GM18498 (cell line): ENCODE data around the gene ELL.
A peak's percentile ranks its signal among the peaks of the same experiment; 100 is the strongest.

ENCODE experiments used
- ATAC-seq: cut with Tn5 transposase; IDR thresholded peaks from one replicate; pipeline ENCODE4 v1.9.1; 2021; ENCODE audit warnings: mild to moderate bottlenecking, moderate library complexity; ENCODE audit not compliant: unreplicated experiment

Gene ELL

DNA sequence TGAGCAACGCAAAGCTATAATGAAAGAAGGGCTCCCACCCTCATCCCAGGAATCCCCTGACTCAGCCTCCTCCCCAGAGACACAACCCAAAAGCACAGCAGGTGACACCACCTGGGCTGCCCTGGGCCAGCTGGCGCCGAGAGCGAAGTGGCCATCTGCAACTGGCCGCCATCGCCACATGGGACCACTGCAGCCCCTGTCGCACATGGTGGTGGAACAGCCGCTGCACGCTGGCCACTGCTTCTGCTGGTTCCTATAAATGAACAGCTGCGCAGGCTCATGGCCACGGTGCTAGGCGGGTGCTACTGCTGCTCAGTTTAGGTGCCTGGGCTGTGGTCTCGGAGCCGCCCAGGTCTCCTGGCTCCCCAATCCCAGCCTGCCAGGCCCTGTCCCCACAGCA lies 72.3 kb downstream of the ELL start:
- no peak for ATAC-seq

DNA sequence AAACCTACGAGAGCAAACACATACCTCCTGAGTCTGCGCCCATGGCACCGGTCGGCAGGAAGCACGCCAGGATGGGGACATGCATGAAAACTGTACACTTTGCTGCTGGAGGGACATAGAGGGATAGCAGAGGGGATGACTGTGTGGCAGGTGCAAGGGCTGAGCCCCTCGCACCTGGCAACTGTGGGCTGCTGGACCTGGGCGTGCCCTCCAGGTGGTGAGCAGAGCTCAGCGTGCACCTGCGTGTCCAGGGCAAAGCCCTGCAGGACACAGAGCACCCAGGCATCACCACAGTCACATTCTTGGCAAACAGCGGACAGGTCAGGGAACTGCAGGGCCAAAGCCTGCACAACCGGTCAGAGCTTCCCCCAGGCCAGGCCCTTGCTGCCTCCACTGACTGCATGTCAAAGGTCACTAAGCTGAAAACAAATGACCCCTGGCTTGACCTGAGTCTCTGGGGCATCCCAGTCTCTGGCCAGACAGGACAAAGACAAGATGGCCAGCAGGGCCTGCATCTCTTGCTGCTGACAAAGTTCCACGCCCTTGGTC lies 75.0 kb downstream of the ELL start:
- ATAC-seq = no peak

DNA sequence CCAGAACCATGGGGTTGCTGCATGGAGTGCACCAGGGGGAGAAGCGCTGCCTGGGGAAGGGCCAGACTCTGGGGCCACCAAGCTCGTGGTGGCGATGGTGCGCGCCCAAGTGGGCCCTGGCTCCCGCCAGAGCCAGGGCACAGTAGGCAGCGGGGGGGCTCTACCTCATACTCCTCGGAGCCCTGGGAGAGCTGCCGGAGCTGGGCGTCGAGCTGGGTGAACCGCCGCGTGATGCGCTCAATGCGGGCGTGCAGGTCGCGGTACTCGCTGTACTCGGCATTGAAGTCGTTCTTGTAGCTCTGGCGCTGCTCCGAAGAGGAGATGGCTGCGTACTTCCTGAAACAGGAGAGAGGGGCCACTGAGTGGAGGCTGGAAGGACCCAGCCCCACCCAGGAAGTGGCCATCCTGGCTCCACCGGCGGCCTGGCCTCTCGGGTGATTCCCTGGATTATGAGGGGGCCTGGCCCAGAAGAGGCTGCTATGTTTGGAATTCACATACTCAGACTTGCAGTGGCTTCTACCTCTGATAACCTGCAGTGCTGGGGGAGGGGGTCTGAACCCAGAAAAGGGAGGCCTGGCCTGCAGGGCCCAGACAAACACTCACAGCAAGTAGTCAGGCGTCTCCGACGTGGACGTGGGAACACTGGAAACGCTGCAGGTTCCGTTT lies 75.6 kb downstream of the ELL start:
- no peak for ATAC-seq

DNA sequence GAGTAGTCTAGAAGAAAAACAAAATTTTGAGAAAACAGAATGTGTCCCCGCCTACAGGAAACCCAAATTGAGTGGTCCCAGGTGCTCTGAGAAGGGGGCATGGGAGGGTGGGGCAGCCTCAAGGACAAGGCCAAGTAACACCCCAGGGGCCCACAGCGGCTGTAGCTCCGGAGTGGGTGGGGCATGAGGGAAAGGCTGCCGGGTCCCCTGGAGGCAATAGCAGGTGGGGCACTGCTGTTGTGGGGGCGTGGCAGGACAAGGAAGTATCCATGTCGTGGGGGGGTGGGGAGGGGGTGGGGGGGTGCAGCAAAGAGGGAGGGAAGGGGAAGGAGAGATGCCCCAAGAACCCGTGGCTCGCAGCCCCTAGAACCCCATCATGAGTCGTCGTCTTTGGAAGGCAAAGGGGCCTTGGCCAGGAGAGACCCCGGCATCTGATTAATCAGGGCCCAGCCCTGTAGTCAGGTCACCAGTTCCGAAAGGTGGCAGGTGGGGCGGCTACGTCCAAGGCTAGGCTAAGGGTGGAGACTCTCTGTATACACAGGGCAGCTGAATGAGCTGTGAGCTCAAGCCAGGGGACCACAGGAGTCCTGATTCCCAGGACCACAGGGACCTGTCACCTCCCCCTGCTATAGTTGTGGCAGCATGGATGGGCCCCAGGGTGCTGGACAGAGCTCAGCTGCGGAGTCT lies 76.5 kb downstream of the ELL start:
- no peak for ATAC-seq

DNA sequence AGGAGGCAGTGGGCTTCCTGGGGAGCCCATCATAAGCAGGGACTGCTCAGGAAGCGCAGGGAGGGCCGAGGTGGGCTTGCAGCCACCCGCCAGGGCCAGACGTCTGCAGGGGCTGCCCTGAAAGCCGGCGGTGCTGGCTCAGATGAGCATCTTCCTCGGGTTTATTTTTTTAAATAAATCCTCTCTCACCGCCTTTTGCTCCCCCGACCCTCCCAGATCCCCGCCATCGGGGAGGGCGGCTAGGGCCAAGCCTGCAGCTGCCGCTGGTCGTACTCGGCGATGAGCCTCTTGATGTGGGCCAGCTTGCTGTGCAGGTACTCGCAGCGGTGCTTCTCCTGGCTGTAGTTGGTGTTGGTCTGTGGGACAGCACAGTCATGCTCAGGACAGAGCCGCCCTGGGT lies 77.4 kb downstream of the ELL start:
- no peak for ATAC-seq

DNA sequence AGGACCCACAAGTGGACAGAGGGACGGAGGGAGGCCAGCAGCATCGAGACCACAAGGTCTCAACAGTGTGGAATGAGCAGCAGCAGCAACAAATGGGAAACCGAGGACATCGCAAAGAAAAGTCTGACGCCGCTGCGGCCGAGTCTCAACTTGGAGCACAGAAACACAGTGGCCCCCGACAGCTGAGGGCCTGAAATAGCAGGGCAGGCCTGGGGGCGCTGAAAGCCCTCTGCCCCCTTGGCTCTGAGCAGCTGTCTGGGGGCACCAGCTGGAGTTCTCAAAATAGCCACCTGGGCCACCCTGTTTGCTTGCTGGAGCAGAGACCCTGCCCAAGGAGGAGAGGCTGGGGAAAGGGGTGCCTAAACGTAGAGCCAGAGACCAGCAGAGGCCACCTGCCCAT lies 78.0 kb downstream of the ELL start:
- no peak for ATAC-seq

DNA sequence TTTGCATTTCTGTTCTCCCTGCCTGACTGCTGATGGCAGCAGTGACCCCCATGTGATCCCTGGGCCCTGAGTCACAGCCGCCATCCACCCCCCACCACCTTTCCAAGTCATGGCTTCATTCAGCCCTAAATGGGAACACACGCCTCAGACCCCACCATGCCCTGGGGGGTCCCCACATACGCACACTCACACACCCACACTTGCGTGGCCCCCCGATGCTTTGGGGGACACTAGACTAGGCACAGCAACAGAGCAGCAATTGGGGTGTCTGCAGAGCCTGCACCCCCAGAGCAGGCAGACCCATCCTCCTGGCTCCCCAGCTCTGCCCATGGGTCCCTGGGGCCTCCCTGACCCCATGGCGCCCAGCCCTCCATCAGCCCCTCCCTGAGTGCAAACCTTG lies 78.5 kb downstream of the ELL start:
- no peak for ATAC-seq

DNA sequence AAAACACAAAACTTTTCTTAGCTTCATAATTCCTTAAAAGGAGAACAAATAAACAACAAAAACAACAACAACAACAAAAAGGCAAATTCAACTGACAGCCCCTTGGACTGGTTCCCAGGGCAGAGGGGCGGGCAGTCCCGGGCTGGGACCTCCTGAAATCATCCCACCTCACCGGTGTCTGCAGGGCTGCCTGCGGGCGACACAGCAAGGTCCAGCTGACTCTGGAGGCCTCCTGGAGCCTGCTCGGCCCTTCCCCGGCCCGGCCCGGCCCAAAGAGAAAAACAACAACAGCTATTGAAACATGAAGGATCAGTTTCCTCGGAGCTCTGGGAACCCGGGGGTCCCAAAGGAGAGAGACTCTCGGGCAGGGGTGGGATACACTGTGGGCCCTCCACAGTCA lies 78.9 kb downstream of the ELL start:
- ATAC-seq = no peak

DNA sequence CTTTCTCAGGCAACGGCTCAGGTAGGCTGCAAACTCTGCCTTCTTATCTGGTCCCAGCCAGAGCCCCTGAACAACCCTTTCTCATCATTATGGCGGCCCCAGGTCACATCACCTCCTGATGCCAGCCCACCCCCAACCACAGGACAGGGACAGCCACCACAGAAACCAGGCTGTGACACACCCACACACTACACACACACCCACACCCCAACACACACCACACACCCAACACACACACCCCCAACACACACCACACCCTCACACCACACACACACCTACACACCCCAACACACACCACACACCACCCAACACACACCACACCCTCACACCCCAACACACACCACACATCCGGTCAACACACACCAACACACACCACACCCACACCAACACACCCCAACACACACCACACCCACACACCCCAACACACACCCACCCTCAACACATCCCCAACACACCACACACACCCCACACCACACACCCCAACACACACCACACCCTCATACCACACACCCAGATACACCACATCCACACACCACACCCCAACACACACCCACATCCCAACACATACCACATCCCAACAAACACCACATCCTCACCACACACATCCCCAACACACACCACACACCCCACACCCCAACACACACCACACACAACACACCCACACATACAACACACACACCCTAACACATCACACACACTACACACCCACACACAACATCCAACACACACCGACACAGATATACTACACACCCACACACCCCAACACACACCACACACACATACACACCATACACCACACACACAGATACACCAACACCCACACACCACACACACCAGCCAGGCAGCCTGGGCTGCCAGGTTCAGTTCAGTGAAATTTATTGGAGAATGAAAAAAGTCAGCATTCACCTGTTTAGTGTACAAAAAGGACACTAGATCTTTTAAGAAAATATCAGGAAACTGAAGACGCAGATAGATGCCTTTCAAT lies 79.8 kb downstream of the ELL start:
- ATAC-seq = no peak

DNA sequence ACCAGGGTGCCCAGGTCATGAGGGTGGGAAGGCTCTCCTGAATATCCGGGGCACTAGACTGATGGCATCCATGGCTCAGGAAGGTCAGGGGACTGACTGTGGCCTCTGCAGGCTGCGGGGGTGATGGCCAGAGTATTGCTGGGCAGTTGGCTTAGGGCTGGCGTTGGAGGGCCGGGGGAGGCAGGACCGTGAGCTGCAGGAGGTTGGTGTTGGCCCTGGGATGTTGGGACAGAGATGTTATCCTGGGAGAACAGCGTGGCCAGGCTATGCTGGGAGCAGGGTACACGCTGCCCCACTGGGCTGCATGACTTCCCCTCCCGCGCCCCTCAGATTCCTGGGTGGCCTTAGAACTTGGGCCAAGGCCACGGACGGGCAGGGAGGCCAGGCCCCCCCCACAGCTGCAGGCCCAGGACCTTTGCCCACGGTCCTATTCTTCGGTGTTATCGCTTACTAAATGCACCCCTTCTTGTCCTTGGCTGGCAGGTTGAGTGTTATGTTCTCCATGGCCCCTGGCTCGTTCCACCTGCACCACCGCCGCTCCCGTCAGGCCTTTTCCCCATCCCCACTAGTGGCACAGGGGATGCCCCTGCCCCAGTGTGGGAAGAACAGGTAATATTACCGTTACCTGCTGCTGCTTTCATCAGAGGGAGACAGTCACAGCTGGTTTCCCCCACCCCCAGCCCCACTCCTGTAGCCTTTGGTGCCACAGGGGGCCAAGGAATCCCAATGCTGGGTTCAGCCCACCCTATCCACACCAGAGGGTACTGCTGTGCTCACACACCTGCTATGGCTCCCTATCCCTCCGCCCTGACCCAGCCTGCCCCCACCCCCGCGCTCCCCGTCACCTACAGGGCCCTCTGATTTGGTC lies 80.7 kb downstream of the ELL start:
- ATAC-seq = no peak

DNA sequence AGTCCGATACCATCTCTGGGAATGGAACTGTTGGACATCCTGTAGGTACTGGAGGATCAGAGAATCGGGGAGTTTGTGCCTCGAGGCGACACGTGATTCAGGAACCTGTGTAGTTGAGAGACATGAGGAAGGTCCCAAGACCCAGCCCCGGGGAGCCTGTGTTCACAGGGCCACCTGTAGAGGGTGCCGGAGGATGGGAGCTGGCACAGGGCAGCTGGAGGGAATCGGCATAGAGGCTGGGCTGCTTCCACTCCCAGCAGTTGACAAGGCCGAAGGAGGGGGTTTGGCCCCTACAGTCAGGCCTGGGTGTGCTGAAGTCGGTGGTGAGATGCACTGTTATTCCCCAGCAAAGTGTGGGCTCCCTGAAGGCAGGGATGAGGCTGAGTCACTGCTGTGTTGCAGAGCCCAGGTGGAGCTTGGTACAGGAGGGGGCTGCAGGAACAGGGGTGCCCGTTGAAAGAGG lies 81.4 kb downstream of the ELL start:
- no peak for ATAC-seq

DNA sequence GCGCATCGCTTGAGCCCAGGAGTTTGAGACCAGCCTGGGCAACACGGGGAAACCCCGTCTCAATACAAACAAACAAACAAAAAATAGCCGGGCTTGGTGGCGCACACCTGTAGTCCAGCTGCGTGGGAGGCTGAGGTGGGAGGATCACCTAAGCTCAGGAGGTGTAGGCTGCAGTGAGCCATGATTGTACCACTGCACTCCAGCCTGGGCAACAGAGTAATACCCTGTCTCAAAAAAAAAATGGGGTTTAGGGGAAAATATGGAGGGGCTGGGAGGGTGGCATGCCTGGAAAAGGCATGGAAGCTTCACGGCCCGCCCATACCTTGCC lies 82.0 kb downstream of the ELL start:
- ATAC-seq = no peak

DNA sequence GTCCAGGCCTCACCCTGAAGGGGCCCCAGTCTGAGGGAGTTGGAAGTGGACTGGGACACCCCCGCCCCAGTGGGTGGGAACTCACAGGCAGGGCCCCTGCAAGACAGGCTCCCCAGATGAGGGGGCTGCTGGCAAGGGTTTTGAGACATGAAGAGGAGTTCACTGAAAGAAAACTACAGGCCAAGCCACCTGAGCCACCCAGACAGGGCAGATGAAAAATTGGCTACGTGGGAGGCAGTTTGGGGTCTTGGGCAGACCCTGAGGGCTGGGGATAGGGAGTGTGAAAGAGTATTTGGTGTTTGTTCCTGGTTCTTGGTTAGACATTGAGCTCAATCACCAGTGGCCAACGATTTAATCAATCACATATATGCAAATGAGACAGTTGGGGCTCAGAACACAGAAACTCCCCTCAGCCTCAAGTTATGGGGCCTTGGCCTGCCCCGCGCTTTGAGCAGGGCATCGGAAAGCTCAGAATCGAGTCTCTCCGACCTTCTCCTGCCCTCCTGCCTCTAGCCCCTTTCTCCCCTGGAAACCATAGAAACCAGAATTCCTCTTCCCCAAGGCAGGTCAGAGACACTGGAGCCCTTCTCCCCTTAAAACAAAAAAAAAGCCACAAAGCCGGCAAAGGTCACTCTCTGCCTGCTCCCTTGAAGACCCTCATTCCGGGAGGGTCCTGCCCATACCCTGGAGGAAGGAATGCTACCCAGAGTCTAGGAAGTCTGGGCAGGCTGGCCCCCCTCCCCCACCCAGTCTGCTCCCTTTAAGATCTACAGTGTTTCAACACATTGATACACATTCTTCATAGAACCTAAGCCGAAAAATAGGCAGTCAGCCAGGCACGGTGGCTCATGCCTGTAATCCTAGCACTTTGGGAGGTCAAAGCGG lies 82.6 kb downstream of the ELL start:
- ATAC-seq = no peak

DNA sequence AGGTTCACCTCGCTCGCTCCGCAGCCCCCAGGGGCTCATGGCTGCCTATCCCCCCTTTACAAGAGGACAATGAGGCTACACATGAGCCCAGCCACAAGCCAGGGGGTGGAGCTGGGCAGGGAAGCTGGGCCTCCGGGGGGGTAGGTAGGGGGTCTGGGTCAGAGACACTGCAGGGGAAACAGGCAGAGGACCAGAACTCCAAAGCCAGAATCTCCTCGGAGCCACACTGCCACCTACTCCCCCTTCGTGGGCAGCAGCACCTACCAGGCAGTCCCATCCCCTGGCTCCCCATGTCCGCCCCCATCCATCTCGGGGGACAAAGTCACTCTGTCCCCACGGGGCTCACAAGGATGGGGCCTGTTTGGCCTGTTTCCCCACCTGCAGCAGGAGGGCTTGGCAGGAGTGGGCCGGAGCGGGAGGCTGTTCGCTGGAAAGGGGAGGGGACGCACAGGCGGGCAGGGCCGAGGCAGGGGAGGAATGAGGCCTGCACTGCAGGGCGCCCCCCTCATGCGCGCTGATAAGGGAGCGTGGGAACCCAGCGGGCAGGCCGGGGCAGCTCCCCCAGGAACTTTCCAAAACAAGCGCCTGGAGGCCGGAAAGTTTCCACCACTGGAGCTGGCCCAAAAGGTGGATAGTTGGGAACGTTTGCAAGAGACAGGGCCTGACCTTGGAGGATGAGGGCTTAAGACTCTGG lies 83.4 kb downstream of the ELL start:
- no peak for ATAC-seq

DNA sequence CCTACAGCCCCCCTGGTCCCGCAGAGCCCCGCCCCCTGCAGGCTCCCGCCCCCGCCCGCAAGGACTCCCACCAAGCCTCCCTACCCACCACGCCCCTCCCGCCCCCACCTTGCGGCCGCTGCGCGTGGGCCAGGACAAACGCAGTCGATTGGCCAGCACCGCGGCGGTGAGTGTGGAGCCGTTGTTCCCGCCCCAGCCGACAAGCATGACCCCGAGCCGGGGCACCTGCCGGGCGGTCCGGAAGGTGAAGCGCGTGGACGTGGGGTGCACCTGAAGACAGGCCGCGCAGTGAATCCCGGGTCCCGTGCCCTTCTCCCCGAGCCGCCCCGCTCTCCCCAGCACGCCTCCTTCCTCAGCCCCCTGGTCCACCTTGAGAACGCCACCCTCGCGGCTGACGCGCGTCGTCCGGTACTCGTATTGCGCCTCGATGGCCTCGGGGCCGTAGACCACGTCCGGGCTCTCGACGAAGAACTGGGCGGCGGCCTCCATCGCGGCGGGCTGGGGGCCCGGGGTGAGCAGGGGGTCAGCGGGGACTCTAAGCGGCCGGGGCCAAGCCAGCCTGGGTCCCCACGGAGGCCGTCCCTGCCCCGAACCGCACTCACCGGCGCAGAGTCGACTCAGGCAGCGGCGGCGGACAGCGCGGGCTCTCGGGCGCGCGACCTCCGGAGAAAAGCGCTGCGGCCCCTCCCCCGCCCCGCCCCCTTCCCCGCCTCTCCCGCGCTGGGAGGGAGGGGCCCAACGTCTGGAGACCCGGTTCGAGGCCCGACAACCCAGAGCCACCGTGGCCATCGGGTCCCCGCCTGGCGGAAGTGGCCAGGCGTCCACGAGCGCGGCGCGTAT lies 84.2 kb downstream of the ELL start, which contains the start of gene ISYNA1:
ISYNA1 (minus strand) TSS at position 643 of the 840 bp plus-strand sequence; CDS start at position 489, 154 bp downstream.
- ATAC-seq = no peak

DNA sequence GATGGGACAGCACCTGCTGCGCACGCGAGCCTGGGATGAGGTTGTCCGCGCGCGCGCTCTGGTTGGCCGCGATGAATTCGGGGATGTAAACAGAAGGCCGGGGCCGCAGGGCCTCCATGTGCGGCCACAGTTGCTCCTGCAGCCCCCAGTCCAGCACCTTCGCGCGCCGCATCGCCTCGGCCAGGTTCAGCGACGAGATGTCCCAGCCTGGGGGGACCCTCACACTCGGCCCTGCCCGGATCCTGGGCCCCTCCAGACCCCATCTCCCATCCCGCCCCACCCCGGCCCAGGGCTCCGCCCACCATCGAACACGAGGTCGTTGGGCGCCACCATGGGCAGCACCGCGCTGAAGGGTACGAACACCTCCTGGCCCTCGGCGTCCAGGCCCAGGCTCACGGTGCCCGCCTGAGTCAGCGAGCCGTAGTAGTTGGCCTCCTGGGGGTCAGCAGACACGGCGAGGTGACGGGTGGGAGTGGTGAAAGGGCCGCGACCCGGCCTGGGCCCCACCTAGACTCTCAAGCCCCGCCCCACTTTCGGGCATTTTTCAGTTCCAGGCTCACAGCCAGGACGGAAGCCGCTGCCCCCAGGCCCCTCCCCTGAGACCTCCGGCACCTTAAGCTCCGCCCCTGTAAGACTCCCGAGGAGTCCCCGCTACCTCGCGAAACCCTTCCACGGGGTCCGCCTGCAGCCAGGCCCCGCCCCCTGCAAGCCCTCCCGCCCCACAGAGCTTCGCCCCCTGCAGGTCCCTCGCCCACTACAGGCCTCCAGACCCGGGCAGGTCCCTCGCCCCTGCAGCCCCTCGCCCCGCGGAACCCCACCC lies 85.0 kb downstream of the ELL start:
- ATAC-seq = peak; percentile 44
